Lower leg skin (tissue), 3 donors: ENCODE data around the gene XPNPEP2.

Experiments
- POLR2A ChIP-seq, 2 donors: fragments of 450-650 bp; IDR thresholded peaks; one replicate each; pipeline ENCODE4 v1.6.1; 2016 to 2017; ENCODE audit warnings: antibody characterized with exemption in 2 of 2, mild to moderate bottlenecking in 1 of 2, moderate library complexity in 1 of 2
- TF ChIP-seq, protein P1 (sequence below), 3 donors: fragments of 450-650 bp; IDR thresholded peaks; one replicate each; pipeline ENCODE4 v1.5.1; 2016; ENCODE audit warnings: antibody characterized with exemption in 3 of 3, mild to moderate bottlenecking in 3 of 3, moderate library complexity in 2 of 3

- no peak for TF ChIP-seq POLR2A (IDR thresholded peaks at IDR 0.05)
- TF ChIP-seq, protein P1, sequence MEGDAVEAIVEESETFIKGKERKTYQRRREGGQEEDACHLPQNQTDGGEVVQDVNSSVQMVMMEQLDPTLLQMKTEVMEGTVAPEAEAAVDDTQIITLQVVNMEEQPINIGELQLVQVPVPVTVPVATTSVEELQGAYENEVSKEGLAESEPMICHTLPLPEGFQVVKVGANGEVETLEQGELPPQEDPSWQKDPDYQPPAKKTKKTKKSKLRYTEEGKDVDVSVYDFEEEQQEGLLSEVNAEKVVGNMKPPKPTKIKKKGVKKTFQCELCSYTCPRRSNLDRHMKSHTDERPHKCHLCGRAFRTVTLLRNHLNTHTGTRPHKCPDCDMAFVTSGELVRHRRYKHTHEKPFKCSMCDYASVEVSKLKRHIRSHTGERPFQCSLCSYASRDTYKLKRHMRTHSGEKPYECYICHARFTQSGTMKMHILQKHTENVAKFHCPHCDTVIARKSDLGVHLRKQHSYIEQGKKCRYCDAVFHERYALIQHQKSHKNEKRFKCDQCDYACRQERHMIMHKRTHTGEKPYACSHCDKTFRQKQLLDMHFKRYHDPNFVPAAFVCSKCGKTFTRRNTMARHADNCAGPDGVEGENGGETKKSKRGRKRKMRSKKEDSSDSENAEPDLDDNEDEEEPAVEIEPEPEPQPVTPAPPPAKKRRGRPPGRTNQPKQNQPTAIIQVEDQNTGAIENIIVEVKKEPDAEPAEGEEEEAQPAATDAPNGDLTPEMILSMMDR (IDR thresholded peaks at IDR 0.05), result no peak
These were observed 9.5 kb downstream of the XPNPEP2 start for GRCh38 chrX:129748305-129748704.
